CD4-positive, alpha-beta T cell treated with Interleukin-12 subunit alpha and Interleukin-12 subunit beta, for 1 hour (primary cell): ENCODE results near the gene NDUFS6.

Experiments
- DNase-seq: peaks from one replicate; pipeline ENCODE4 v3.0.0-alpha.2; 2020

Gene NDUFS6

GRCh38 chr5:1767524-1768282 is 33.5 kb upstream of the NDUFS6 start:
- no peak for DNase-seq

GRCh38 chr5:1768283-1769000 is 32.8 kb upstream of the NDUFS6 start:
- no peak for DNase-seq

- DNase-seq = no peak
Measured at GRCh38 chr5:1769017-1769640, 32.1 kb upstream of the NDUFS6 start.

GRCh38 chr5:1769752-1770442 is 31.3 kb upstream of the NDUFS6 start:
- no peak for DNase-seq

- no peak for DNase-seq
Measured at GRCh38 chr5:1770443-1770802, 30.8 kb upstream of the NDUFS6 start.

GRCh38 chr5:1771149-1772065 is 29.8 kb upstream of the NDUFS6 start:
- no peak for DNase-seq

GRCh38 chr5:1772634-1773033 is 28.6 kb upstream of the NDUFS6 start:
- DNase-seq = no peak

GRCh38 chr5:1776831-1777230 is 24.4 kb upstream of the NDUFS6 start:
- DNase-seq = no peak

GRCh38 chr5:1777281-1778137 is 23.7 kb upstream of the NDUFS6 start:
- DNase-seq = no peak

- DNase-seq = no peak
Measured at GRCh38 chr5:1778138-1779020, 22.8 kb upstream of the NDUFS6 start.

- no peak for DNase-seq
Measured at GRCh38 chr5:1779021-1779680, 22.1 kb upstream of the NDUFS6 start.

- DNase-seq = no peak
Measured at GRCh38 chr5:1779782-1780613, 21.2 kb upstream of the NDUFS6 start.

- no peak for DNase-seq
Measured at GRCh38 chr5:1780614-1780930, 20.6 kb upstream of the NDUFS6 start.

GRCh38 chr5:1781107-1781506 is 20.1 kb upstream of the NDUFS6 start:
- DNase-seq = no peak

- no peak for DNase-seq
Measured at GRCh38 chr5:1781726-1782384, 19.4 kb upstream of the NDUFS6 start.

- no peak for DNase-seq
Measured at GRCh38 chr5:1782385-1783215, 18.6 kb upstream of the NDUFS6 start.

- DNase-seq = no peak
Measured at GRCh38 chr5:1783216-1783554, 18.0 kb upstream of the NDUFS6 start.
